ENCODE measurements around the gene SEC16A. TPM values are rescaled to one million over a fixed set of nuclear protein-coding genes. Genes with fewer than 3 reads are reported as not detected.

Gene SEC16A
- total and polyA plus RNA-seq, 8 donors, result 14.6 to 105 (median 45.4) TPM

DNA sequence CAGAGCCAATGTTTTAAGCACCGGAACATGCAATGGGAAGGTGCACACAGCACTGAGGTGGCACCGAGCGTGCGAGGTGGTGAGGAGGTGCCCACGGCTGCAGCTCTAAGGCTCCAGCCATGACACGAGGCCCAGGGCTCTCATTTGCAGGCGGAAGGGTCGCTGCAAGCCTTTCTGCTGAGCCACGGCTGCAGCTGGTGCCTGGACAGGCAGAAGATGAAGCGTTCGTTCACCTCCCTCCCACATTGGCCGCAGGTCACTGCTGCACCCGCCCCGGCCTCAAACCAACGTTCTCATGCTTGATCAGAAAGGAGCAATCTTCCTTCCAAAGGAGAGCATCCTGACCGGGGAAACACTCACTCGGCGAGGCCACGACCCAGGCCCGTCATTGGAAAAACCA is 38.7 kb downstream of the SEC16A start:
- no peaks in the 10 kb centered on the region for H3K27me3 ChIP-seq
- no peak for TF ChIP-seq EP300 (IDR thresholded peaks at IDR 0.05)
- no peak for TF ChIP-seq POLR2AphosphoS5 (IDR thresholded peaks at IDR 0.05)
- TF ChIP-seq POLR2A (IDR thresholded peaks at IDR 0.05), result no peak
- TF ChIP-seq, protein P1, sequence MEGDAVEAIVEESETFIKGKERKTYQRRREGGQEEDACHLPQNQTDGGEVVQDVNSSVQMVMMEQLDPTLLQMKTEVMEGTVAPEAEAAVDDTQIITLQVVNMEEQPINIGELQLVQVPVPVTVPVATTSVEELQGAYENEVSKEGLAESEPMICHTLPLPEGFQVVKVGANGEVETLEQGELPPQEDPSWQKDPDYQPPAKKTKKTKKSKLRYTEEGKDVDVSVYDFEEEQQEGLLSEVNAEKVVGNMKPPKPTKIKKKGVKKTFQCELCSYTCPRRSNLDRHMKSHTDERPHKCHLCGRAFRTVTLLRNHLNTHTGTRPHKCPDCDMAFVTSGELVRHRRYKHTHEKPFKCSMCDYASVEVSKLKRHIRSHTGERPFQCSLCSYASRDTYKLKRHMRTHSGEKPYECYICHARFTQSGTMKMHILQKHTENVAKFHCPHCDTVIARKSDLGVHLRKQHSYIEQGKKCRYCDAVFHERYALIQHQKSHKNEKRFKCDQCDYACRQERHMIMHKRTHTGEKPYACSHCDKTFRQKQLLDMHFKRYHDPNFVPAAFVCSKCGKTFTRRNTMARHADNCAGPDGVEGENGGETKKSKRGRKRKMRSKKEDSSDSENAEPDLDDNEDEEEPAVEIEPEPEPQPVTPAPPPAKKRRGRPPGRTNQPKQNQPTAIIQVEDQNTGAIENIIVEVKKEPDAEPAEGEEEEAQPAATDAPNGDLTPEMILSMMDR (IDR thresholded peaks at IDR 0.05), result no peak
- H3K9me3 ChIP-seq, result no peaks in the 10 kb centered on the region
- H3K4me1 ChIP-seq, result peaks cover 5 to 10% (median 7%) of the 10 kb centered on the region in 4 donors
- intact Hi-C loops (cut with DNase I; ENCODE audit: low total_unique reads), result no loop called here
- no peak for DNase-seq
- WGBS, 5 donors, result 85 to 93% (median 90%) methylated on average over 20 of the region's 20 CpGs
- peaks cover 77 to 89% (median 87%) of the 10 kb centered on the region in 4 donors for H3K36me3 ChIP-seq
- H3K4me3 ChIP-seq, result no peak overlapping the region
- H3K27ac ChIP-seq, result no peak overlapping the region

DNA sequence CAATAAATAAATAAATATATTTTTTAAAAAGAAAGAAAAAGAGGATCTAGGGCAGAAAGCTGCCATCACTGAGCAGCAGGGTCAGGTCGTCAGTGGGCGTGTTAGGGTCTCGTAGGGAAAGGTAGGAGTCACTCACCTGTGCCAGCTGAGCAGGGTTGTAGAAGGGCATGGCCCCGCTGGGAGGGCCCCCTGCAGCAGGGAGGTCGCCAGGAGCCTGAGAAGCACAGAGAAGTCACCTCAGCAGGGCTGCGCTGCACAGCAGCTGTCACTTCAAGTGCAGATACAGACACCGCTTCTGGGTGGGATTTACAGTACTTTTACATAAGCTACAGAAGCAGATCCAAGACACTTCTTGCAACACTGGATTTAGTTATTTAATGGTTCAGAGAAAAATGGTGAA is 39.2 kb downstream of the SEC16A start:
- H3K27me3 ChIP-seq, result no peaks in the 10 kb centered on the region
- TF ChIP-seq POLR2A (IDR thresholded peaks at IDR 0.05), result no peak
- TF ChIP-seq EP300 (IDR thresholded peaks at IDR 0.05), result no peak
- no peak for TF ChIP-seq POLR2AphosphoS5 (IDR thresholded peaks at IDR 0.05)
- TF ChIP-seq, protein P1 (IDR thresholded peaks at IDR 0.05), result no peak
- no peak overlapping the region for H3K4me3 ChIP-seq
- H3K4me1 ChIP-seq, result peaks cover 5 to 14% (median 12%) of the 10 kb centered on the region in 4 donors
- intact Hi-C loops (cut with DNase I; ENCODE audit: low total_unique reads), result no loop called here
- H3K9me3 ChIP-seq, result no peaks in the 10 kb centered on the region
- WGBS, 5 donors, result 89 to 95% (median 90%) methylated on average over 7 of the region's 7 CpGs
- H3K36me3 ChIP-seq, result peaks cover 72 to 85% (median 83%) of the 10 kb centered on the region in 4 donors
- no peak overlapping the region for H3K27ac ChIP-seq
- DNase-seq, result no peak

GRCh38 chr9:136443087-136443486 is 39.8 kb downstream of the SEC16A start:
- TF ChIP-seq, protein P1 (IDR thresholded peaks at IDR 0.05), result no peak
- TF ChIP-seq POLR2A (IDR thresholded peaks at IDR 0.05), result no peak
- TF ChIP-seq EP300 (IDR thresholded peaks at IDR 0.05), result no peak
- no peak for TF ChIP-seq POLR2AphosphoS5 (IDR thresholded peaks at IDR 0.05)
- peaks cover 11 to 20% (median 18%) of the 10 kb centered on the region in 4 donors for H3K4me1 ChIP-seq
- H3K9me3 ChIP-seq, result no peaks in the 10 kb centered on the region
- H3K27ac ChIP-seq, result no peak overlapping the region
- WGBS, 5 donors, result 88 to 95% (median 93%) methylated on average over 14 to 15 of the region's 15 CpGs
- H3K36me3 ChIP-seq, result peaks cover 67 to 79% (median 77%) of the 10 kb centered on the region in 4 donors
- intact Hi-C loops (cut with DNase I; ENCODE audit: low total_unique reads), result no loop called here
- no peak overlapping the region for H3K4me3 ChIP-seq
- DNase-seq, result no peak
- H3K27me3 ChIP-seq, result no peaks in the 10 kb centered on the region

DNA sequence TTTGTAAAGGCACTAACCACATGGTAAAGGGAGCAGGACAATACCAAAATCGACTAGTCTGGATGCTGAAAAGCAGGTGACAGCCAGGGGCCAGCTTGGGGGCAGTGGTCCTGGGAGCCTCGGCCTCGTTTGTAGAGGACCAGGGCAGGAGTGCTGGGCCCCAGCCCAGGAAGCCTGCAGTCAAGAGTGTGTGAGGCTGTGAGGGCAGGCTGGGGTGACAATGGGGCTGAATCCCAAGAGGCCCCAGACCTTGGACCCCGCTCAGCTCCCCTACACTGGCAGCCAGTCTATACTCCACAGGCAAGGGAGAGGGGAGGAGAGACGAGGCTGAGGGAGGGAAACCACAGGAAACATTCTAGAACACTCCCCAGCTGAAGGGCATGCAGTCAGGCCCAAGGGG is 40.6 kb downstream of the SEC16A start:
- intact Hi-C loops (cut with DNase I; ENCODE audit: low total_unique reads), result no loop called here
- H3K27ac ChIP-seq, result no peak overlapping the region
- 77 to 82% (median 79%) methylated on average over 5 of the region's 5 CpGs for WGBS, 5 donors
- H3K4me1 ChIP-seq, result peaks cover 19 to 28% (median 26%) of the 10 kb centered on the region in 4 donors
- DNase-seq, result no peak
- no peak overlapping the region for H3K4me3 ChIP-seq
- no peaks in the 10 kb centered on the region for H3K9me3 ChIP-seq
- TF ChIP-seq POLR2A (IDR thresholded peaks at IDR 0.05), result no peak
- TF ChIP-seq, protein P1 (IDR thresholded peaks at IDR 0.05), result no peak
- TF ChIP-seq POLR2AphosphoS5 (IDR thresholded peaks at IDR 0.05), result no peak
- no peak for TF ChIP-seq EP300 (IDR thresholded peaks at IDR 0.05)
- H3K36me3 ChIP-seq, result peaks cover 60 to 71% (median 69%) of the 10 kb centered on the region in 4 donors
- no peaks in the 10 kb centered on the region for H3K27me3 ChIP-seq

Measured in stomach (tissue), 9 donors.